SK-N-SH treated with all-trans-retinoic acid at 6 μM for 48 hours (cell line): Measurements from ENCODE around the gene SOX10.

ENCODE experiments used
- ATAC-seq: fragments of 200-7000 bp; cut with Tn5 transposase; 3 replicates; pipeline ENCODE4 v1.9.1; 2020; ENCODE audit warnings: mild to moderate bottlenecking, moderate library complexity
- ARNTL ChIP-seq: fragments of 450-650 bp; formaldehyde crosslinking; IDR thresholded peaks from 2 replicates; pipeline ENCODE4 v1.5.0; 2020; ENCODE audit warnings: low read depth, mild to moderate bottlenecking, moderate library complexity, borderline replicate concordance
- CSDC2 ChIP-seq: fragments of 250-450 bp; sonication (Bioruptor Pico); IDR thresholded peaks from 2 replicates; pipeline ENCODE4 v1.5.0; 2020; ENCODE audit warnings: mild to moderate bottlenecking, moderate library complexity
- ESRRG ChIP-seq: fragments of 250-450 bp; sonication (Bioruptor Pico); IDR thresholded peaks from 2 replicates; pipeline ENCODE4 v1.6.1; 2021; ENCODE audit warnings: mild to moderate bottlenecking
- GLIS3 ChIP-seq: fragments of 250-450 bp; sonication (Bioruptor Pico); IDR thresholded peaks from 2 replicates; pipeline ENCODE4 v1.5.0; 2020; ENCODE audit warnings: mild to moderate bottlenecking, moderate library complexity
- ISL1 ChIP-seq: fragments of 250-450 bp; sonication (Bioruptor Pico); IDR thresholded peaks from 2 replicates; pipeline ENCODE4 v2.1.2; 2022; ENCODE audit warnings: mild to moderate bottlenecking, moderate library complexity
- OSR1 ChIP-seq: fragments of 250-450 bp; sonication (Bioruptor Pico); IDR thresholded peaks from 2 replicates; pipeline ENCODE4 v1.8.0; 2022; ENCODE audit warnings: moderate library complexity, mild to moderate bottlenecking, inconsistent platforms
- PPARA ChIP-seq: fragments of 250-450 bp; sonication (Bioruptor Pico); IDR thresholded peaks from 2 replicates; pipeline ENCODE4 v1.5.0; 2020; ENCODE audit warnings: mild to moderate bottlenecking, borderline replicate concordance
- RARB ChIP-seq: fragments of 250-450 bp; sonication (Bioruptor Pico); IDR thresholded peaks from 2 replicates; pipeline ENCODE4 v1.8.0; 2021; ENCODE audit warnings: mild to moderate bottlenecking, moderate library complexity
- TCF4 ChIP-seq: fragments of 250-450 bp; sonication (Bioruptor Pico); IDR thresholded peaks from 2 replicates; pipeline ENCODE4 v1.8.0; 2021; ENCODE audit warnings: mild to moderate bottlenecking, moderate library complexity, borderline replicate concordance
- TOX ChIP-seq: fragments of 250-450 bp; sonication (Bioruptor Pico); IDR thresholded peaks from 2 replicates; pipeline ENCODE4 v1.8.0; 2021; ENCODE audit warnings: mild to moderate bottlenecking, moderate library complexity, borderline replicate concordance
- ZC3H10 ChIP-seq: fragments of 250-450 bp; sonication (Bioruptor Pico); IDR thresholded peaks from 2 replicates; pipeline ENCODE4 v1.5.1; 2021; ENCODE audit warnings: mild to moderate bottlenecking, moderate library complexity
- ZFP3 ChIP-seq: fragments of 250-450 bp; sonication (Bioruptor Pico); IDR thresholded peaks from 2 replicates; pipeline ENCODE4 v1.5.0; 2020; ENCODE audit warnings: mild to moderate bottlenecking, moderate library complexity
- ZFP30 ChIP-seq: fragments of 450-650 bp; formaldehyde crosslinking; IDR thresholded peaks from 2 replicates; pipeline ENCODE4 v1.5.0; 2022; ENCODE audit warnings: mild to moderate bottlenecking, moderate library complexity
- ZNF565 ChIP-seq: fragments of 450-650 bp; formaldehyde crosslinking; conservative IDR thresholded peaks from 2 replicates; pipeline ENCODE4 v1.5.0; 2020; ENCODE audit warnings: low read depth, mild to moderate bottlenecking, moderate library complexity
- ZNF8 ChIP-seq: fragments of 450-650 bp; formaldehyde crosslinking; IDR thresholded peaks from 2 replicates; pipeline ENCODE4 v1.5.0; 2020; ENCODE audit warnings: mild to moderate bottlenecking, moderate library complexity
- TF ChIP-seq, protein P1 (sequence below): fragments of 250-450 bp; sonication (Bioruptor Pico); IDR thresholded peaks from 2 replicates; pipeline ENCODE4 v1.5.1; 2021; ENCODE audit warnings: mild to moderate bottlenecking, moderate library complexity
- TF ChIP-seq, protein P2 (sequence below): fragments of 250-450 bp; sonication (Bioruptor Pico); IDR thresholded peaks from 2 replicates; pipeline ENCODE4 v1.8.0; 2020; ENCODE audit warnings: mild to moderate bottlenecking, moderate library complexity, borderline replicate concordance
- TF ChIP-seq, protein P3 (sequence below): fragments of 250-450 bp; sonication (Bioruptor Pico); IDR thresholded peaks from 2 replicates; pipeline ENCODE4 v1.5.0; 2020; ENCODE audit warnings: mild to moderate bottlenecking, moderate library complexity
- TF ChIP-seq, protein P4 (sequence below): fragments of 250-450 bp; sonication (Bioruptor Pico); IDR thresholded peaks from 2 replicates; pipeline ENCODE4 v1.5.1; 2020; ENCODE audit warnings: low read depth, mild to moderate bottlenecking, moderate library complexity
- TF ChIP-seq, protein P5 (sequence below): fragments of 250-450 bp; sonication (Bioruptor Pico); IDR thresholded peaks from 2 replicates; pipeline ENCODE4 v1.8.0; 2021; ENCODE audit warnings: low read depth, mild to moderate bottlenecking, moderate library complexity, borderline replicate concordance

The SOX10 gene

DNA sequence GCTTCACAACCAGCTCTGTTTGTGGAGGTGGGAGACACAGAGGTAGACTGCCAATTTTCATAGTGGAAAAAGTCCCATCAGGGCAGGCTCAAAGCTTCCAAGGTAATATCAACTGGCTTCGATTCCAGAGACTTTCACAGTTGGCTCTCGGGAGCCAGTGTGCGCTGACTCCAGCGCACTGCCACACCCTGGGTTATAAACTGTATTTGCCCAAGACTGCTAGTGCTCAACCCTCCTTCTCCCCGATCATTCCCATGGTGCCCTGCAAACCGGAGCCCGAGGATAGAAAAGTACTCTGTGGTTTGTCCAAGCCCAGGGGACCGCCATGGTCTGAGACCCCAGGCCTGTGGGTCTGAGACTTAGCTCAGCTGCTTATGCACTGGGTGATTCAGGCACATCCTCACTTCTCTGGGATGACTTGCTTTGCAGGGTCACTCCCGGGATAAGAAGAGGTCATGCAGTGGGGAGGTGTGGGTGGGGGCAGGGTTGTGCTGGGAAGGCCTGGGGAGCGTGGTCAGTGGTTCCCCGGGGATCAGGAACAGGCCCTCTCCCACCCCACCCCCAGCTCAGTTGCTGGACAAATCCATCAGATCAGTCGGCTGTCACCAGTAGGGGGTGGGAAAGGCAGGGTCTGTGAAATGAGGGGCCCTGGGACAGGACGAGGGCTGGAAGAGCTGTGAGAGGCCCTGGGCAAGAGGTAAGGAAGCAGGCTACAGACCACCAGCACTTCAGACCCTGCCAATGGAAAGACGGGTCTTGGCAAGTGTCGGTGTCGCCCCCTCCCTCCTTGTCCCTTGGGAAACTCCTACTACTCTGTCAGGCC, 46.2 kb upstream of the SOX10 start:
- no peak for ATAC-seq
- TF ChIP-seq ARNTL (CRISPR knock-in tag) (no peak), TOX (no peak), ZNF565 (CRISPR knock-in tag) (no peak), GLIS3 (CRISPR knock-in tag) (no peak), PPARA (no peak), RARB (CRISPR knock-in tag) (no peak), ESRRG (no peak), ZFP3 (no peak), ZFP30 (CRISPR knock-in tag) (no peak), CSDC2 (CRISPR knock-in tag) (no peak), ZC3H10 (no peak)
- TF ChIP-seq, protein P1, sequence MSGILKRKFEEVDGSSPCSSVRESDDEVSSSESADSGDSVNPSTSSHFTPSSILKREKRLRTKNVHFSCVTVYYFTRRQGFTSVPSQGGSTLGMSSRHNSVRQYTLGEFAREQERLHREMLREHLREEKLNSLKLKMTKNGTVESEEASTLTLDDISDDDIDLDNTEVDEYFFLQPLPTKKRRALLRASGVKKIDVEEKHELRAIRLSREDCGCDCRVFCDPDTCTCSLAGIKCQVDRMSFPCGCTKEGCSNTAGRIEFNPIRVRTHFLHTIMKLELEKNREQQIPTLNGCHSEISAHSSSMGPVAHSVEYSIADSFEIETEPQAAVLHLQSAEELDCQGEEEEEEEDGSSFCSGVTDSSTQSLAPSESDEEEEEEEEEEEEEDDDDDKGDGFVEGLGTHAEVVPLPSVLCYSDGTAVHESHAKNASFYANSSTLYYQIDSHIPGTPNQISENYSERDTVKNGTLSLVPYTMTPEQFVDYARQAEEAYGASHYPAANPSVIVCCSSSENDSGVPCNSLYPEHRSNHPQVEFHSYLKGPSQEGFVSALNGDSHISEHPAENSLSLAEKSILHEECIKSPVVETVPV (CRISPR knock-in tag), result no peak
- TF ChIP-seq, protein P2, sequence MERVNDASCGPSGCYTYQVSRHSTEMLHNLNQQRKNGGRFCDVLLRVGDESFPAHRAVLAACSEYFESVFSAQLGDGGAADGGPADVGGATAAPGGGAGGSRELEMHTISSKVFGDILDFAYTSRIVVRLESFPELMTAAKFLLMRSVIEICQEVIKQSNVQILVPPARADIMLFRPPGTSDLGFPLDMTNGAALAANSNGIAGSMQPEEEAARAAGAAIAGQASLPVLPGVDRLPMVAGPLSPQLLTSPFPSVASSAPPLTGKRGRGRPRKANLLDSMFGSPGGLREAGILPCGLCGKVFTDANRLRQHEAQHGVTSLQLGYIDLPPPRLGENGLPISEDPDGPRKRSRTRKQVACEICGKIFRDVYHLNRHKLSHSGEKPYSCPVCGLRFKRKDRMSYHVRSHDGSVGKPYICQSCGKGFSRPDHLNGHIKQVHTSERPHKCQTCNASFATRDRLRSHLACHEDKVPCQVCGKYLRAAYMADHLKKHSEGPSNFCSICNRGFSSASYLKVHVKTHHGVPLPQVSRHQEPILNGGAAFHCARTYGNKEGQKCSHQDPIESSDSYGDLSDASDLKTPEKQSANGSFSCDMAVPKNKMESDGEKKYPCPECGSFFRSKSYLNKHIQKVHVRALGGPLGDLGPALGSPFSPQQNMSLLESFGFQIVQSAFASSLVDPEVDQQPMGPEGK (CRISPR knock-in tag), result no peak
- TF ChIP-seq, protein P3, sequence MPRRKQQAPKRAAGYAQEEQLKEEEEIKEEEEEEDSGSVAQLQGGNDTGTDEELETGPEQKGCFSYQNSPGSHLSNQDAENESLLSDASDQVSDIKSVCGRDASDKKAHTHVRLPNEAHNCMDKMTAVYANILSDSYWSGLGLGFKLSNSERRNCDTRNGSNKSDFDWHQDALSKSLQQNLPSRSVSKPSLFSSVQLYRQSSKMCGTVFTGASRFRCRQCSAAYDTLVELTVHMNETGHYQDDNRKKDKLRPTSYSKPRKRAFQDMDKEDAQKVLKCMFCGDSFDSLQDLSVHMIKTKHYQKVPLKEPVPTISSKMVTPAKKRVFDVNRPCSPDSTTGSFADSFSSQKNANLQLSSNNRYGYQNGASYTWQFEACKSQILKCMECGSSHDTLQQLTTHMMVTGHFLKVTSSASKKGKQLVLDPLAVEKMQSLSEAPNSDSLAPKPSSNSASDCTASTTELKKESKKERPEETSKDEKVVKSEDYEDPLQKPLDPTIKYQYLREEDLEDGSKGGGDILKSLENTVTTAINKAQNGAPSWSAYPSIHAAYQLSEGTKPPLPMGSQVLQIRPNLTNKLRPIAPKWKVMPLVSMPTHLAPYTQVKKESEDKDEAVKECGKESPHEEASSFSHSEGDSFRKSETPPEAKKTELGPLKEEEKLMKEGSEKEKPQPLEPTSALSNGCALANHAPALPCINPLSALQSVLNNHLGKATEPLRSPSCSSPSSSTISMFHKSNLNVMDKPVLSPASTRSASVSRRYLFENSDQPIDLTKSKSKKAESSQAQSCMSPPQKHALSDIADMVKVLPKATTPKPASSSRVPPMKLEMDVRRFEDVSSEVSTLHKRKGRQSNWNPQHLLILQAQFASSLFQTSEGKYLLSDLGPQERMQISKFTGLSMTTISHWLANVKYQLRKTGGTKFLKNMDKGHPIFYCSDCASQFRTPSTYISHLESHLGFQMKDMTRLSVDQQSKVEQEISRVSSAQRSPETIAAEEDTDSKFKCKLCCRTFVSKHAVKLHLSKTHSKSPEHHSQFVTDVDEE (CRISPR knock-in tag), result no peak
- TF ChIP-seq, protein P4, sequence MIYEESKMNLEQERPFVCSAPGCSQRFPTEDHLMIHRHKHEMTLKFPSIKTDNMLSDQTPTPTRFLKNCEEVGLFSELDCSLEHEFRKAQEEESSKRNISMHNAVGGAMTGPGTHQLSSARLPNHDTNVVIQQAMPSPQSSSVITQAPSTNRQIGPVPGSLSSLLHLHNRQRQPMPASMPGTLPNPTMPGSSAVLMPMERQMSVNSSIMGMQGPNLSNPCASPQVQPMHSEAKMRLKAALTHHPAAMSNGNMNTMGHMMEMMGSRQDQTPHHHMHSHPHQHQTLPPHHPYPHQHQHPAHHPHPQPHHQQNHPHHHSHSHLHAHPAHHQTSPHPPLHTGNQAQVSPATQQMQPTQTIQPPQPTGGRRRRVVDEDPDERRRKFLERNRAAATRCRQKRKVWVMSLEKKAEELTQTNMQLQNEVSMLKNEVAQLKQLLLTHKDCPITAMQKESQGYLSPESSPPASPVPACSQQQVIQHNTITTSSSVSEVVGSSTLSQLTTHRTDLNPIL (CRISPR knock-in tag), result no peak

DNA sequence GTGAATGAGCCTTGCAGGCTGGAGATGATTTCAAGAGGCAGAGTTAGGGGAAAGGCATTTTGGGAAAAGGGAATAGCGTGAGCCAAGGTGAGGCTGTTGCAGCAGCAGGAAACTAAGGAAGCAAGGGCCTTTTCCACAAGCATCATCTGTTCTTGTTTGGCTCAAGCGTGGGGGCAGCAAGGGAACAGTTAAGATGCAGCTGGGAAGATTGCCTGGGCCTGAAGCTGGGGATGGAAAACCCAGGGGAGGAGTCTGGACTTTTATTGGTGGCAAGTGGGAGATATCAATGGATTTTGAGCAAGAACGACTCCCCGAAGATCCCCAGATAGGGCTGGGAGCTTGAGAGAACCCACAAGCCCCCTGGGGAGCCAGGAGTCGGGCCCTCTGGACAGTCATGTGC, 45.5 kb upstream of the SOX10 start:
- no peak for ATAC-seq
- TF ChIP-seq, protein P5, sequence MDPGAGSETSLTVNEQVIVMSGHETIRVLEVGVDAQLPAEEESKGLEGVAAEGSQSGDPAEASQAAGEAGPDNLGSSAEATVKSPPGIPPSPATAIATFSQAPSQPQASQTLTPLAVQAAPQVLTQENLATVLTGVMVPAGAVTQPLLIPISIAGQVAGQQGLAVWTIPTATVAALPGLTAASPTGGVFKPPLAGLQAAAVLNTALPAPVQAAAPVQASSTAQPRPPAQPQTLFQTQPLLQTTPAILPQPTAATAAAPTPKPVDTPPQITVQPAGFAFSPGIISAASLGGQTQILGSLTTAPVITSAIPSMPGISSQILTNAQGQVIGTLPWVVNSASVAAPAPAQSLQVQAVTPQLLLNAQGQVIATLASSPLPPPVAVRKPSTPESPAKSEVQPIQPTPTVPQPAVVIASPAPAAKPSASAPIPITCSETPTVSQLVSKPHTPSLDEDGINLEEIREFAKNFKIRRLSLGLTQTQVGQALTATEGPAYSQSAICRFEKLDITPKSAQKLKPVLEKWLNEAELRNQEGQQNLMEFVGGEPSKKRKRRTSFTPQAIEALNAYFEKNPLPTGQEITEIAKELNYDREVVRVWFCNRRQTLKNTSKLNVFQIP (CRISPR knock-in tag), result no peak
- TF ChIP-seq, protein P4 (CRISPR knock-in tag), result no peak
- TF ChIP-seq GLIS3 (CRISPR knock-in tag) (no peak), ZNF565 (CRISPR knock-in tag) (no peak), TCF4 (CRISPR knock-in tag) (no peak), CSDC2 (CRISPR knock-in tag) (no peak), ZNF8 (no peak), OSR1 (no peak), ISL1 (CRISPR knock-in tag) (no peak)
